ENCODE data around the gene RAP2C.
"Not testable (repeated sequence)": the region's sequence is repeated elsewhere in the genome, so short reads cannot be mapped to it uniquely, and the experiment has no call there.

RAP2C gene

GRCh38 chrX:132199941-132200340, 19.3 kb downstream of the RAP2C start:
- no peak for DNase-seq (ENCODE audit: low read depth, low spot score)

GRCh38 chrX:132193872-132194574, 25.2 kb downstream of the RAP2C start:
- DNase-seq (ENCODE audit: low read depth, low spot score) = no peak

- DNase-seq (ENCODE audit: low read depth, low spot score) = no peak
These were observed 27.3 kb downstream of the RAP2C start for GRCh38 chrX:132191938-132192337.

- DNase-seq (ENCODE audit: low read depth, low spot score) = no peak
These were observed 31.1 kb downstream of the RAP2C start for GRCh38 chrX:132188175-132188574.

GRCh38 chrX:132187451-132187850, 31.8 kb downstream of the RAP2C start:
- no peak for DNase-seq (ENCODE audit: low read depth, low spot score)

GRCh38 chrX:132184871-132185270, 34.4 kb downstream of the RAP2C start:
- no peak for DNase-seq (ENCODE audit: low read depth, low spot score)

- DNase-seq (ENCODE audit: low read depth, low spot score) = no peak
These were observed 37.9 kb downstream of the RAP2C start for GRCh38 chrX:132181364-132181763.

- DNase-seq (ENCODE audit: low read depth, low spot score) = no peak
These were observed 38.3 kb downstream of the RAP2C start for GRCh38 chrX:132180929-132181328.

- no peak for DNase-seq (ENCODE audit: low read depth, low spot score)
These were observed 45.6 kb downstream of the RAP2C start for GRCh38 chrX:132173647-132174046.

- DNase-seq (ENCODE audit: low read depth, low spot score) = no peak
These were observed 47.4 kb downstream of the RAP2C start for GRCh38 chrX:132171881-132172280.

GRCh38 chrX:132171478-132171877, 47.8 kb downstream of the RAP2C start:
- no peak for DNase-seq (ENCODE audit: low read depth, low spot score)

GRCh38 chrX:132169554-132169953, 49.7 kb downstream of the RAP2C start:
- DNase-seq (ENCODE audit: low read depth, low spot score) = no peak

- DNase-seq (ENCODE audit: low read depth, low spot score) = no peak
These were observed 53.6 kb downstream of the RAP2C start for GRCh38 chrX:132165651-132166050.

- no peak for DNase-seq (ENCODE audit: low read depth, low spot score)
These were observed 54.2 kb downstream of the RAP2C start for GRCh38 chrX:132165005-132165404.

- not testable (repeated sequence) for DNase-seq (ENCODE audit: low read depth, low spot score)
These were observed 56.2 kb downstream of the RAP2C start for GRCh38 chrX:132163094-132163493.

GRCh38 chrX:132153166-132153565, 66.1 kb downstream of the RAP2C start:
- DNase-seq (ENCODE audit: low read depth, low spot score) = no peak

Measured in activated naive CD8-positive, alpha-beta T cell treated with anti-CD3 and anti-CD28 coated beads, Interleukin-2, amount 50 U/mL, for 16 hours (primary cell).